MM.1S (cell line): ENCODE data around the gene SPEG.
A peak's percentile ranks its signal among the peaks of the same experiment; 100 is the strongest.

Source experiments
- CTCF ChIP-seq: fragments of 300-600 bp; sonication (generic); IDR thresholded peaks from 2 replicates; pipeline ENCODE4 v1.5.1; 2016; ENCODE audit warnings: antibody characterized with exemption, low read length, mixed read lengths
- EZH2 ChIP-seq: fragments of 300-600 bp; sonication (generic); optimal IDR thresholded peaks from 2 replicates; pipeline ENCODE3; 2017; ENCODE audit warnings: low read depth, mild to moderate bottlenecking, antibody characterized with exemption, low read length, mixed read lengths

DNA sequence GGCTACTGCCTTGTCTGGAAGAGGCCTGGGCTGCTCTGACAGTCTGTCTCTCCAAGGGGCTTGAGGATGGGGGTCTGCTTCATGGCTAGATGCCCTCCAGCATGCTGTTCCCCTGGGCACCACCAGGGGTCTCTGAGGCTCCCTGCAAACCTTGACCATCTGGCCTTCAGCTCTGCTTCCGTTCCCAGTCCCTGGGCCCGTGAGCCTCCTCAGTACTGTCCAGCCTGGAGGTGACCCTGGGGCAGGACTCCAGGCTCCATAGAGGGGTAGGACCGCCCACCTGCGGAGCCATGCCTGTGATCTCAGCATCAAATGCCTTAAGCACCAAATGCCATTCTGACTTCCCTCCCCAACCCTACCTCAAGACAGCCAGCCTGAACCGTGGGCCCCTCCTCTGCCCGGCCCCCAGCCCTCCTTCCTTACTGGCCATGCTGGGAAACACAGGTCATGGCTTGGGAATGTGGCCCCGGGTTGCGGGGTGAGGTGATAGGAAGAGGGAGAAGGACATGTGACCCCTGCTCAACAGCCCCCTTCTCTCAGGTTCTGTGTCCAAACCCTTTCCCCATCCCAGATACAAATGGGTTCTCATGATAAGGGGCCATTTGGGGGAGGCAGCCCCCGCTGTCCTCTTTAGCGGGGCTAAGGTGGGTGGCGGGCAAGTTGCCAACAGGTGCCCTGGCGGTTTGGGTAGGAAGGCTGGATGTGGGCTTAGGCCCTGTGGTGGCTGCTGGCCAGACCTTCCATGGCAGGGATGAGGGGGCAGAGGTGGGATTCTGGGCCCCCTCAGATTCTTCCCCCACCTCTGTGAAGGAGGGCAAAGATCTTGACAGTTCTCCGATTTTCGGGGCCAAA, 25.0 kb downstream of the SPEG start:
- TF ChIP-seq CTCF = peak; percentile 88
- no peak for TF ChIP-seq EZH2
